HG03060 (cell line): ENCODE results near the gene CDH4.

Source experiments
- ATAC-seq: cut with Tn5 transposase; IDR thresholded peaks from one replicate; pipeline ENCODE4 v1.9.1; 2021; ENCODE audit warnings: low read depth, moderate number of reproducible peaks; ENCODE audit not compliant: unreplicated experiment

CDH4 gene

GRCh38 chr20:61762886-61763739 is 511.1 kb downstream of the CDH4 start:
- ATAC-seq: no peak

DNA sequence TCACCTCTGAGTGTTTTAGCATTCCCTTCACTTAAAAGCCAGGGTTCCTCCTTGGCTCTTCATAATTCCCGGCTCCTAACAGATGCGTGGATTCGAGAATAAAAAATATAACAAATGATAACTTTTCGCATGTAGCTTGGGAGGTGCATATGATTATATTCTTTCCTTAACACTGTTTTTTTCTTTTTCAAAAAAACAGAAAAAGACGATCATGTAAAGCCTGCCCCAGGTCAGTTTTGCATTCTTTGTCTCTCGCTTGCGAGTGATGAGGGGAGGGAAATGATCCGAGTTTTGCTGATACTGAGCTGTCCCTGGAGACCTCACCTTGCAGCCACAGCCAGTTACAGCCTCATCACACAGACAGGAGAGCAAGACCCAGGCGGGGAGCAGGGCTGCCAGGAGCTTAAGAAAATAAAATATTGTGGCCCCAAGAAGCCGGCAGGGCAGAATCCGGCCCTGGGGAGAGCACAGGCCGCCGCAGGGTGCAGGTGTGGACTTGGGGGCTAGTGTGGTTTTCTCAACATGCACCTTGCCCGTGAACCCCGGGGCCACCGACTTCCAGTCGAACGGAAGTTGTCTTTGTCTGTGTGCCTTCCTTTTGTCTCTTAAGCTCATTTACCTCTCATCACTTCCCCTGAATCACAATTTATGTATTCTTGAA is 511.8 kb downstream of the CDH4 start:
- no peak for ATAC-seq

- ATAC-seq: no peak
Measured at GRCh38 chr20:61764471-61765025, 512.5 kb downstream of the CDH4 start.

DNA sequence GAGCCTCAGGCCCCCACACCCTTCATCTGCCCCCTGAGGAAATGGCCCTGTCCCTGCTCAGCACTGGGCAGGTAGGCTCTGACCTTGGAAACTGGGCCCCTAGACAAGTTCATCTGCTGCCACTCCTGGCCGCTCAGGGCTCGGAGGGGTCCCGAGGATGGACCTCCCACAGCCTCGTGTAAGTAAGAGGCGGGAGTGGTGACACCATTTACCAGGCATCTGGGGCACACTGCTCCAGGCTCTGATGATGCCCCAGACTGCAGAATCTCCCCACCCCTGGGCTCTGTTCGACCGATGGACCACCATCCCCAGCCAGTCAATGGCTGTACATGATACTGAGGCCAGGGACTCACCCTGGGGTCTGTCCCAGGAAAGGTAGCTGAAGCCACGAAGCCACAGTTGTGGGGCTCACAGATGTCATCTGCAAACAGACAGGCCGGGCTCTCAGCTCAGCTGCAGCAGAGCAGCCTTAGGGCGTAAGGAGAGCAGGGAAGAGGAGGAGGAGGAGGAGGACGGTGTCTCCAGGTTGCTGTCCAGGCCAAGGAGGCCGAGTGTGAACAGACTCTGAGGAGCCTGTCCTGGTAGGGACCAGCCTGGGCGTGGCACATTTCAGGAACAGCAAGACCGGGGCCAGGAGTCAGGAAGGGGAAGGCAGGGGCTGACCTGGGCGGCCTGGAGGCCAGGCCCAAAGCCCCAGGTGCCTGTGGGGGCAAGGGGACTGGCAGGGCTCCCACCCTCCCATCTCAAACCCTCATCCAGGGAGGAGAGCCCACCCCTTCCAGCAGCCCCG is 513.2 kb downstream of the CDH4 start:
- no peak for ATAC-seq

DNA sequence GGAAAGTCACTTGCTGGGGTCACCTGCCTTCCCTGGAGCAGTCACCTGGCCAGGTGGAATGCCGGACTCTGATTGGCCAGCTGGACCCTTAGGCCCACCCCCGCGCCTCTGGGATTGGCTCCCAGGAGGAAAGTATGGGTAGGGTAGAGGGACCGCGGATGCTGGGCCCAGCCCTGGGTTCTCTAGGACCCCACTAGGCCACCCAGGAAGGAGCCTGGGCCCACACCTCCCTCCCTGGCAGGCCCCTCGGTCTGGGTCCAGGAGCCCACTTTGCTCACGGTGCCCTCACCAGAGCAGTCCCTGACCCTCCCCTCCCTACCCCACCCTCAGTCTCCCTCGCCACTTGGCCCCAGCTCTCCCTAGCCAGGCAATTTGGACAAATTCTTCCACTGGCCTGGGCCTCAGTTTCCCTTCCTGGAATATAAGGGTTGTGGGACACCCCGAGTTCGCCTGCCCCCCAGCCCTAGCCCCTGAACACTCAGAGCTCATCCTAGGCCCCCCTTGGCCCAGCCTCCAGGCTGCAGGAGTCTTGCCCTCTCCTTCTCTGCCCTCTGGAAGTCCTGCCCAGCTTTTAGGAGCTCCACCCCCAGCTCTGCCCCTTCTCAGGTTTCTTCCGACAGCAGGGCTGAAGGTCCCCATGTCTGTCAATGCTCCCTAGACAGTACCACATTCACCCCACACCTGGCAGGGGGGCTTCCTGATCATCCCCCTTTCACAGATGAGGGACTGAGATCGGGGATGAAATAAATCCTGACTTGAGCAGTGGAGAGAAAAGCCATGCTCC is 514.0 kb downstream of the CDH4 start:
- ATAC-seq: no peak

DNA sequence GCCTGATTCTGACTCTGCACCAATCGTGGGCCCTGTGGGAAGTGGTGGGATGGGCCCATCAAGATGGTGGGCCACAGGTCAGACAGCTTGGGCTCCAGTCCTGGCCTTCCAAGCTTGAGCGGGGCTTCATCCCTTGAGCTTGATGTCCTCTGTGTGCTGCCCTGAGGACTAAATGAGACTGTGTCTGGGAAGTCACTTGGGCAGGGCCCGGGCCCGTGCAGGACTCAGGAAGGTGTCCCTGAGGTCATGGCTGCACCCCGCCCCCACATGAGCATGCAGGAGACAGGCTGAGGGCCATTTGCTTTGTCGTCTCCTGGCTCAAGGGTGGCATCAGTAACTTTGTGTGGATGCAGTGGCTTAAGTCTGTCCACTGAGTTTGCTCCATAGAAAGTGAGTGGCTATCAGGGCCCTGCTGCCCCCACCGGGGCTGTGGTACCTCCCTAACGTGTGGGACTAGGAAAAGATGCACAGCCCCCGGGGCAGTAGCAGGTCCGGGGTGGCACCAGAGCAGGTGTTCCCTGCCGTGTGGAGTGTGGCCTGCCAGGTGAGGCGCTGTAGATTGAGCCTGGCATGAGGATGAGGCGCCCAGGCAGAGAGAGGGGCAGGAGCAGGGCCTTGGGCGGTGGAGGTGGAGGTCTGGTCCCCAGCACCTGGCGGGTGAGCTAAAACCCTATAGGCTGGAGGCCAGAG is 515.0 kb downstream of the CDH4 start:
- no peak for ATAC-seq

DNA sequence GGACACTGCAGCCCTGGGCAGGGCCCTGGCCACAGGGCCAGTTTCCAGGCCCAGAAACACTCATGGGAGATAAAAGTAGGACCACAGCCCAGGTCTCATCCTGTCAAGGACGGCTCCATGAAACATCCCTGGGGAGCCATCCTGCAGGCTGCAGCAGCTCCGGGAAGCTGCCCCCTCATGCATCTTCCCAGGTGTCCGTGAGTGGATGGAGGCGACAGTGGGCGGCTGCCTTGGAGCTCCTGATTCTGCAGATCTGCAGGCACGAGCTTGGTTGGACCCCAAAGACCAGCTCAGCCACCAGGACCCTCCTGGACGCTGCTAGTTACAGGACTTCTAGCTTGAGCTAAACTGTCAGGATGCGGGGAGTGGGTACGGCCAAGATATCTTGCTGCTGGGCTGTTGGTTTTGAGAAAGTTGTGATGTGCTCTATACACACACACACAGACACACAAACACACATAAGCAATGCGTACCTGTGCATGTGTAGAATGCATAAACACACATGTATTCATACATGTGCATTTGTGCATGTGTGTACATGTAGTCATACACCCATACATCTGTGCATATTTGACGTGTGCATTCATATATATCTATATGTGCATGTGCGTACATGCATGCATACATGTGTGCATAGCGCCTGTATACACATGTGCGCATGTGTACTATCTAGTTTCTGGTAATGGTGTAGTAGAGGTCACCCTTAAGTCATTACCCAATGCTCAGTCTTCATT is 515.9 kb downstream of the CDH4 start:
- no peak for ATAC-seq

DNA sequence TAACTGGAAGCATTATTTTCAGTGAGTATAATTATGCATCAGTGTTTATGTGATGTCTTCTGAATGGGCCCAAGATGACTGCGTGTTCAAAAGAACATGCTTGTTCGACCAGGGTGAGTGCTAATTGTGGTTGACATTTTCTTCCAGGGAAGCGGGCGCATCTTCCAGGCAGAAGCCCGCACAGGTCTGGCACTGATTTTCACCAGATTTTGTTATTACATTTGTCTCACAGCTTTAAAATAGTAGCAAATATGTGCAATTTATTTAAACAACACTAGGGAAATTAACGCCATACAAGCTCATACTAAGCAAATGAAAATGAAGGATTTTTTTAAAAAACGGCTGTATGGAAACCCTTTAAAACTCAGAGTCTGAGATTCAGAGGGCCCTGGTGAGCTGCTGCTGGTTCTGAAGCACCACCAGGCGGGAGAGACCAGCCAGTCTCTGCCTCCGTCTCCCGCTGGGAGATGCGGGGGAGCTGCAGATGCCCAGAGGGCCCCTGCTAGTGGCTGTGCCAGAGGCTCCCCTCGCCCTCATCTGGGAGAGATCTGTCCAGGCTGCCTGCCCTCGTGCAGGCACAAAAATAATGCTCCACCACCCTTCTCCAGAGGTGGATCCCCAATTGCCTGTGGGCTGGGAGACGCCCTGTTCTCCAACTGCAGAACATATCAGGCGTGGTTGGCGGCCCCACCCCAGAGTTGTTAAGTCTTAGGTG is 516.7 kb downstream of the CDH4 start:
- no peak for ATAC-seq

DNA sequence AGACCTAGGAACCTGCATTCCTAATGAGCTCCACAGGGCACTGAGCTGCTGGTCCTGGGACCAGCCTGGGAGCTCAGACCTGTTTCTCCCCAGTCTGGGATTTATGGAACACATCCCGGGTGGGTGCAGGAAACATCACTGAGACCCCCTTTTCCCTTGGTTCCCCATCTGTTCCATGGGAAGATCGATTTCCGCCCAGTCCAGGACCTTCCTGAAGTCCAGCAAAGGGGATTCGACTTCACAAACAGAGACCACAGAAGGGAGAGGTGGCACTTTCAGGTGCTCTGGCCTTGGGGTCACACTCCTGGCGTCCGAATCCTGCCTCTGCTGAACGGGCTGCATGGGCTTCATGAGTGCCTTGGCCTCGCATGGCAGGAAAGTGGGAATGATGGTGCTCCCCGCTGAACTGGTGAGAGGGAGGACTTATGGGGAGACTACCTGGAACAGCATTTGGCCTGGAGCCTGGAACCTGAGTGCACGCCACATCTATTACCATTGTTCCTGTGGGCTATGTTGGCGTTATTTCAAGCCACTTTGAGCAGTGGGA is 517.3 kb downstream of the CDH4 start:
- no peak for ATAC-seq

GRCh38 chr20:61770113-61770585 is 518.1 kb downstream of the CDH4 start:
- ATAC-seq: no peak

- ATAC-seq: no peak
Measured at GRCh38 chr20:61771805-61772350, 519.8 kb downstream of the CDH4 start.

- ATAC-seq: no peak
Measured at GRCh38 chr20:61772828-61773631, 521.0 kb downstream of the CDH4 start.

GRCh38 chr20:61773926-61774587 is 522.0 kb downstream of the CDH4 start:
- no peak for ATAC-seq

GRCh38 chr20:61775423-61775822 is 523.4 kb downstream of the CDH4 start:
- no peak for ATAC-seq

DNA sequence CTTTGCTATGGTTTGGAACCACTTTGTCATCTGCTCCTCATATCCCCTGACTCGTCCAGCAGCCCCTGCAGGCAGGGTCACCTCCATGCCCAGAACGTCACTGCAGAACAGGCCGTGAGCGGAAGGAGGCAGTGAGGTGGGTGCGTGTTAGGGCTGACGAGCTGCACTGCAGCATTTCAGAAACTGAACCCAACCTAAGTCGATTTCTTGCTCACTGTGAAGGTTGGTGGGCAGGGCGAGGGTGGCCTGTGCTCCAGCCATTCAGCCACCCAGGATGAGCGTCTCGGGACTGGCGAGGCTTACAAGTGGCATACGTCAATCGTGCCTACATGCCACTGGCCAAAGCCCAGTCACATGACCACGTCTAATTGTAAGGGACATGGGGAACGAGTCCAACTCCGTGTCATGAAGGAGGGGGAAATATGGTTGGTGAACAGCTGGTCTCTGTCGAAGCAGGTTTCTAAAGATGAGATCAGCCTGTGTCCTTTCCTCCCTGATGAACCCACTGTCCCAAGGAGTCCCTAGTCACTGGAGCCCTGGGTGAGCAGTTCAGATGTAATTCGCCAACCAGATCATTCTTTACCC is 524.5 kb downstream of the CDH4 start:
- ATAC-seq: no peak
